IMR-90 (cell line): ENCODE results near the gene STAMBPL1. TPM values are rescaled to one million over a fixed set of nuclear protein-coding genes. Genes with fewer than 3 reads are reported as not detected.
A peak's percentile ranks its signal among the peaks of the same experiment; 100 is the strongest.

Experiments
- ATAC-seq: fragments of 200-7000 bp; cut with Tn5 transposase; 2 replicates; pipeline ENCODE4 v1.9.1; 2020; ENCODE audit warnings: low read depth, mild to moderate bottlenecking, moderate library complexity
- BruUV-seq: library from RNA; stranded (reverse); fragments of 400-500 nt; replicated peaks from 2 replicates; lab custom pipeline; 2021; lab: Mats Ljungman, UMichigan
- CTCF ChIA-PET: fragments of 300-600 bp; formaldehyde crosslinking; extraction: SDS; loops from one replicate; lab custom pipeline; 2021; ENCODE audit warnings: antibody characterized with exemption; lab: Yijun Ruan, JAX
- POLR2A ChIA-PET: fragments of 300-600 bp; sonication (Branson Sonifier 250); formaldehyde crosslinking; loops from one replicate; lab custom pipeline; 2022; ENCODE audit warnings: antibody characterized with exemption; ENCODE audit not compliant: unreplicated experiment; lab: Charles Lee
- DNase-seq: peaks from one replicate; pipeline ENCODE4 v3.0.0; 2013
- H2AFZ ChIP-seq: replicated peaks from 2 replicates; pipeline ENCODE3; 2013; ENCODE audit warnings: low read length, mild to moderate bottlenecking; ENCODE audit not compliant: poor library complexity
- H2AK5ac ChIP-seq: 2 replicates; pipeline ENCODE4 v1.6.1; 2013; ENCODE audit warnings: low read depth, low read length, inconsistent platforms
- H2AK9ac ChIP-seq: replicated peaks from 2 replicates; pipeline ENCODE3; 2013; ENCODE audit warnings: mild to moderate bottlenecking, low read depth, low read length, moderate library complexity; ENCODE audit not compliant: poor library complexity
- H2BK120ac ChIP-seq: 2 replicates; pipeline ENCODE4 v1.6.1; 2013; ENCODE audit warnings: low read depth, low read length, inconsistent platforms
- H2BK15ac ChIP-seq: 3 replicates; pipeline ENCODE4 v1.6.1; 2013; ENCODE audit warnings: low read depth, low read length, inconsistent platforms
- H2BK20ac ChIP-seq: 2 replicates; pipeline ENCODE4 v1.6.1; 2013; ENCODE audit warnings: low read depth, mild to moderate bottlenecking, inconsistent platforms, low read length, moderate library complexity
- H2BK5ac ChIP-seq: 2 replicates; pipeline ENCODE4 v1.6.1; 2013; ENCODE audit warnings: mild to moderate bottlenecking, low read depth, low read length, inconsistent platforms; ENCODE audit not compliant: poor library complexity, severe bottlenecking
- H3K14ac ChIP-seq: replicated peaks from 2 replicates; pipeline ENCODE4 v1.6.1; 2013; ENCODE audit warnings: low read depth, low read length, inconsistent platforms
- H3K18ac ChIP-seq: 2 replicates; pipeline ENCODE4 v1.6.1; 2013; ENCODE audit warnings: low read depth, low read length, control low read depth
- H3K23ac ChIP-seq: 2 replicates; pipeline ENCODE4 v1.6.1; 2013; ENCODE audit warnings: low read depth, low read length, inconsistent platforms
- H3K27ac ChIP-seq: 2 replicates; pipeline ENCODE4 v1.5.1; 2013; ENCODE audit warnings: mild to moderate bottlenecking, control low read depth, low read length; ENCODE audit not compliant: insufficient read depth
- H3K27me3 ChIP-seq: 2 replicates; pipeline ENCODE4 v1.6.1; 2013; ENCODE audit warnings: low read length; ENCODE audit not compliant: control insufficient read depth, insufficient read depth
- H3K36me3 ChIP-seq: 2 replicates; pipeline ENCODE4 v1.6.1; 2013; ENCODE audit warnings: low read length, mixed read lengths; ENCODE audit not compliant: control insufficient read depth, insufficient read depth
- H3K4ac ChIP-seq: 2 replicates; pipeline ENCODE4 v1.6.1; 2013; ENCODE audit warnings: low read depth, low read length, inconsistent platforms
- H3K4me1 ChIP-seq: 2 replicates; pipeline ENCODE4 v1.6.1; 2013; ENCODE audit warnings: low read length, mixed read lengths; ENCODE audit not compliant: control insufficient read depth, insufficient read depth
- H3K4me2 ChIP-seq: 2 replicates; pipeline ENCODE4 v1.6.1; 2013; ENCODE audit warnings: low read depth, mild to moderate bottlenecking, control low read depth, low read length, moderate library complexity
- H3K4me3 ChIP-seq: 2 replicates; pipeline ENCODE4 v1.5.1; 2013; ENCODE audit warnings: low read depth, mild to moderate bottlenecking, control low read depth, low read length, moderate library complexity; ENCODE audit not compliant: insufficient read depth
- H3K56ac ChIP-seq: 2 replicates; pipeline ENCODE4 v1.6.1; 2013; ENCODE audit warnings: low read length, inconsistent platforms; ENCODE audit not compliant: insufficient read depth; ENCODE audit errors: extremely low read depth
- H3K79me1 ChIP-seq, 2 experiments: 2 replicates each; pipeline ENCODE4 v1.6.1; 2013; ENCODE audit warnings: low read length in 2 of 2, inconsistent platforms in 1 of 2, low read depth in 1 of 2
- H3K9ac ChIP-seq: 2 replicates; pipeline ENCODE4 v1.6.1; 2013; ENCODE audit warnings: low read depth, low read length, control low read depth
- H3K9me1 ChIP-seq: 2 replicates; pipeline ENCODE4 v1.6.1; 2013; ENCODE audit warnings: low read length, inconsistent platforms; ENCODE audit not compliant: insufficient read depth
- H3K9me3 ChIP-seq: 2 replicates; pipeline ENCODE4 v1.6.1; 2013; ENCODE audit warnings: low read length; ENCODE audit not compliant: control insufficient read depth, insufficient read depth
- H4K20me1 ChIP-seq: 2 replicates; pipeline ENCODE4 v1.6.1; 2013; ENCODE audit warnings: low read length, inconsistent platforms; ENCODE audit not compliant: insufficient read depth
- H4K5ac ChIP-seq: 2 replicates; pipeline ENCODE4 v1.6.1; 2013; ENCODE audit warnings: mild to moderate bottlenecking, low read depth, low read length, control low read depth
- H4K8ac ChIP-seq, 2 experiments: 2 replicates each; pipeline ENCODE4 v1.6.1; 2013; ENCODE audit warnings: low read depth in 2 of 2, low read length in 2 of 2, control low read depth in 1 of 2, inconsistent platforms in 1 of 2
- H4K91ac ChIP-seq: 2 replicates; pipeline ENCODE4 v1.6.1; 2013; ENCODE audit warnings: low read depth, low read length, inconsistent platforms; ENCODE audit not compliant: insufficient read depth
- CEBPB ChIP-seq: IDR thresholded peaks from 2 replicates; pipeline ENCODE4 v1.6.1; 2012; ENCODE audit warnings: low read depth, low read length, improper control_type of control experiment
- CHD1 ChIP-seq: IDR thresholded peaks from 2 replicates; pipeline ENCODE4 v1.6.1; 2012; ENCODE audit warnings: low read depth, low read length, improper control_type of control experiment
- POLR2A ChIP-seq: IDR thresholded peaks from 2 replicates; pipeline ENCODE4 v1.6.1; 2012; ENCODE audit warnings: mild to moderate bottlenecking, low read depth, low read length
- RAD21 ChIP-seq: IDR thresholded peaks from 2 replicates; pipeline ENCODE4 v1.6.1; 2012; ENCODE audit warnings: low read length, improper control_type of control experiment
- RFX5 ChIP-seq: IDR thresholded peaks from 2 replicates; pipeline ENCODE4 v1.8.0; 2012; ENCODE audit warnings: low read depth, mild to moderate bottlenecking, low read length, moderate library complexity
- SMC3 ChIP-seq: fragments of 150-350 bp; IDR thresholded peaks from 2 replicates; pipeline ENCODE4 v1.6.1; 2016; ENCODE audit warnings: low read depth, mild to moderate bottlenecking, antibody characterized with exemption, low read length, moderate library complexity
- WGBS, 2 experiments: methylation state at CpG; one replicate each; pipeline versions ENCODE4 v1.1.5 to v1.1.7; 2013; ENCODE audit warnings: missing lambda C conversion rate in 2 of 2; ENCODE audit not compliant: insufficient read length in 1 of 2; ENCODE audit errors: extremely low coverage in 2 of 2; 5-methylcytosine and 5-hydroxymethylcytosine counted together
- dilution Hi-C: fragments of 300-500 bp; cut with HindIII; formaldehyde crosslinking; loops from one replicate; pipeline ENCODE4 v1.14.3; 2018; ENCODE audit warnings: low sequenced_read_pairs; ENCODE audit not compliant: unreplicated experiment
- in situ Hi-C: fragments of 300-500 bp; cut with MboI; formaldehyde crosslinking; loops from 3 replicates; pipeline ENCODE4 v1.14.3; 2019; ENCODE audit warnings: low sequenced_read_pairs, inconsistent platforms, mixed read lengths
- intact Hi-C: fragments of 100-400 bp; cut with micrococcal nuclease; formaldehyde crosslinking; loops from 2 replicates; pipeline ENCODE4 v1.10.0; 2022
- polyA plus RNA-seq, 3 experiments: library from polyadenylated mRNA; depleted of rRNA; stranded (reverse); fragments of >200 nt; gene quantifications; 2 replicates each; pipeline ENCODE4 v1.2.3, GENCODE V29; 2012; ENCODE audit warnings: low replicate concordance in 1 of 3
- total RNA-seq: library from RNA; depleted of rRNA; stranded (reverse); fragments of >200 nt; gene quantifications from 2 replicates; pipeline ENCODE4 v1.2.3, GENCODE V29; 2012
- TF ChIP-seq, protein P1 (sequence below): fragments of 150-350 bp; IDR thresholded peaks from 2 replicates; pipeline ENCODE4 v1.6.1; 2017; ENCODE audit warnings: mild to moderate bottlenecking, antibody characterized with exemption, low read length, low read depth
- TF ChIP-seq, protein P2 (sequence below): conservative IDR thresholded peaks from 2 replicates; pipeline ENCODE4 v1.5.1; 2012; ENCODE audit warnings: mild to moderate bottlenecking, low read depth, low read length, improper control_type of control experiment

The STAMBPL1 gene
- total and polyA plus RNA-seq, 2 of the 4 experiments (the other 2 are of a cell fraction) = 26.8 to 28.1 TPM

DNA sequence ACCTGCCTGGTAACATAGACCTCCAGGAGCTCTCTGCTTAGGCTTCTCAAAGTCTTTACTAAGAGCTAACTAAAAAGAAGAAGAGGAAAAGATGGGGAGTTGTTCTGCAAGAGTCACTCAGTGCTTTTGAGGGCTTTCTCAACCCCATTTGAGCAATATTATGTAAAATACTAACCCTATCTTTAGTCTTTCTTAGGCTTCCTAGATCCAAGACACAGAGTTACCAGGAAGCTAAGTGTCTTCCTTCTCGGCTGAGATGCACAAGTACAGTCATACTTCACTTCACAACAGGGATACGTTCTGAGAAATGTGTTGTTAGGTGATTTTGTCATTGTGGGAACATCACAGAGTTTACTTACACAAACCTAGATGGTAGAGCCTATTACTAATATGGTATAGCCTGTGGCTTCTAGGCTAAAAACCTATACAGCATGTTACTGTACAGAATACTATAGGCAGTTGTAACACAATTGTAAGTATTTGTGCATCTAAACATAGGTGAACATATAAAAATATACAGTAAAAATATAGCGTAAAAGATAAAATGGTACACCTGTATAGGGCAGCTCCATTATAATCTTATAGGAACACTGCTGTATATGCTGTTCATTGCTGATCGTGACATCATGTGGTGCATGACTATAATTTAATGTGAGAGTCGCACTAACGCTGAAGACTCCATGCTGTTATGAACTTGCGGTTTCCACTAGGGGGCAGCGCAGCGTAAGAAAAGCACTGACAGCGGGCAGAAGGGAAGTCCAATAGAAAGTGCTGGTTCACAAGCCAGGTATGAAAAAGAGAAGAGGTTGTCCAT lies 44.7 kb upstream of the STAMBPL1 start:
- peak; percentile 89 for DNase-seq
- TF ChIP-seq, protein P1, sequence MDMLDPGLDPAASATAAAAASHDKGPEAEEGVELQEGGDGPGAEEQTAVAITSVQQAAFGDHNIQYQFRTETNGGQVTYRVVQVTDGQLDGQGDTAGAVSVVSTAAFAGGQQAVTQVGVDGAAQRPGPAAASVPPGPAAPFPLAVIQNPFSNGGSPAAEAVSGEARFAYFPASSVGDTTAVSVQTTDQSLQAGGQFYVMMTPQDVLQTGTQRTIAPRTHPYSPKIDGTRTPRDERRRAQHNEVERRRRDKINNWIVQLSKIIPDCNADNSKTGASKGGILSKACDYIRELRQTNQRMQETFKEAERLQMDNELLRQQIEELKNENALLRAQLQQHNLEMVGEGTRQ = peak; percentile 37; the same call in 1 of the 2 replicates
- TF ChIP-seq POLR2A (peak; percentile 38), RAD21 (peak; percentile 99), RFX5 (no peak), SMC3 (peak; percentile 96), CHD1 (no peak), CEBPB (no peak)
- TF ChIP-seq, protein P2, sequence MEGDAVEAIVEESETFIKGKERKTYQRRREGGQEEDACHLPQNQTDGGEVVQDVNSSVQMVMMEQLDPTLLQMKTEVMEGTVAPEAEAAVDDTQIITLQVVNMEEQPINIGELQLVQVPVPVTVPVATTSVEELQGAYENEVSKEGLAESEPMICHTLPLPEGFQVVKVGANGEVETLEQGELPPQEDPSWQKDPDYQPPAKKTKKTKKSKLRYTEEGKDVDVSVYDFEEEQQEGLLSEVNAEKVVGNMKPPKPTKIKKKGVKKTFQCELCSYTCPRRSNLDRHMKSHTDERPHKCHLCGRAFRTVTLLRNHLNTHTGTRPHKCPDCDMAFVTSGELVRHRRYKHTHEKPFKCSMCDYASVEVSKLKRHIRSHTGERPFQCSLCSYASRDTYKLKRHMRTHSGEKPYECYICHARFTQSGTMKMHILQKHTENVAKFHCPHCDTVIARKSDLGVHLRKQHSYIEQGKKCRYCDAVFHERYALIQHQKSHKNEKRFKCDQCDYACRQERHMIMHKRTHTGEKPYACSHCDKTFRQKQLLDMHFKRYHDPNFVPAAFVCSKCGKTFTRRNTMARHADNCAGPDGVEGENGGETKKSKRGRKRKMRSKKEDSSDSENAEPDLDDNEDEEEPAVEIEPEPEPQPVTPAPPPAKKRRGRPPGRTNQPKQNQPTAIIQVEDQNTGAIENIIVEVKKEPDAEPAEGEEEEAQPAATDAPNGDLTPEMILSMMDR = peak; percentile 96

More for the DNA sequence above, 44.7 kb upstream of the STAMBPL1 start:
- Histone ChIP-seq H3K4me1 (no peaks in the 10 kb centered on the region), H3K27me3 (no peaks in the 10 kb centered on the region), H4K20me1 (no peaks in the 10 kb centered on the region), H3K23ac (no peak overlapping the region), H3K56ac (no peak overlapping the region), H4K91ac (no peak overlapping the region), H3K4ac (no peak overlapping the region), H3K9me3 (no peaks in the 10 kb centered on the region), H2AK9ac (no peak overlapping the region), H2AK5ac (no peak overlapping the region), H2BK20ac (no peak overlapping the region), H2BK15ac (peak overlapping the region; percentile 1; the same call in 1 of the 3 replicates), H2BK5ac (no peak overlapping the region), H3K4me2 (no peak overlapping the region), H3K27ac (no peak overlapping the region), H3K18ac (no peak overlapping the region), H3K9ac (no peak overlapping the region), H2BK120ac (no peak overlapping the region), H4K5ac (no peak overlapping the region), H3K4me3 (no peak overlapping the region), H3K79me1 (no peaks in the 10 kb centered on the region), H2AFZ (no peak overlapping the region), H3K36me3 (no peaks in the 10 kb centered on the region), H3K14ac (no peak overlapping the region), H4K8ac (no peak overlapping the region), H3K9me1 (no peaks in the 10 kb centered on the region)
- dilution Hi-C loops (no loop called here), in situ Hi-C loops (loop anchor here (5.0 to 10.0 kb wide), 2 partner anchors 102 to 389 kb away; no protein-coding TSS in a partner anchor), intact Hi-C loops (loop anchor here (1.0 to 2.0 kb wide), 3 partner anchors 30 to 151 kb away; no protein-coding TSS in a partner anchor)
- BruUV-seq = no TSS peak
- ATAC-seq = peak; percentile 98
- POLR2A ChIA-PET = no interaction called here
- WGBS, 2 experiments = no CpG with 5 or more reads among the region's 10 CpGs
- CTCF ChIA-PET = interaction anchor here (0.6 to 3.2 kb wide), 16 partner anchors 9 to 270 kb away, joined by 3 to 36 read pairs (median 4); no protein-coding TSS in a partner anchor
